Neural progenitor cell (in vitro differentiated cells): ENCODE measurements around the gene TC2N. TPM values are rescaled to one million over a fixed set of nuclear protein-coding genes. Genes with fewer than 3 reads are reported as not detected.
"Not testable (repeated sequence)": the region's sequence is repeated elsewhere in the genome, so short reads cannot be mapped to it uniquely, and the experiment has no call there.

Experiments
- DNase-seq: peaks from one replicate; pipeline ENCODE4 v3.0.0-alpha.2; 2016; ENCODE audit warnings: low spot score
- H2AFZ ChIP-seq: fragments of 200-600 bp; sonication (generic); replicated peaks from 2 replicates; pipeline ENCODE4 v1.6.1; 2016; ENCODE audit warnings: antibody characterized with exemption
- H3F3A ChIP-seq: fragments of 200-600 bp; sonication (generic); 2 replicates; pipeline ENCODE4 v1.6.1; 2016; ENCODE audit warnings: antibody characterized with exemption, low read depth
- H3K27ac ChIP-seq: fragments of 200-600 bp; sonication (generic); 2 replicates; pipeline ENCODE4 v1.5.1; 2016; ENCODE audit warnings: mild to moderate bottlenecking
- H3K27me3 ChIP-seq: fragments of 200-600 bp; sonication (generic); 2 replicates; pipeline ENCODE4 v1.6.1; 2016; ENCODE audit warnings: mild to moderate bottlenecking, moderate library complexity
- H3K36me3 ChIP-seq: fragments of 200-600 bp; sonication (generic); 2 replicates; pipeline ENCODE4 v1.5.1; 2016
- H3K4me1 ChIP-seq: fragments of 200-600 bp; sonication (generic); 2 replicates; pipeline ENCODE4 v1.6.1; 2016; ENCODE audit warnings: mixed run types
- H3K4me2 ChIP-seq: fragments of 200-600 bp; sonication (generic); 2 replicates; pipeline ENCODE4 v1.6.1; 2016
- H3K4me3 ChIP-seq: fragments of 200-600 bp; sonication (generic); 2 replicates; pipeline ENCODE4 v1.5.1; 2016
- H3K79me2 ChIP-seq: fragments of 200-600 bp; sonication (generic); 2 replicates; pipeline ENCODE4 v1.6.1; 2016; ENCODE audit warnings: low read depth
- H3K9ac ChIP-seq: fragments of 200-600 bp; sonication (generic); 2 replicates; pipeline ENCODE4 v1.6.1; 2016
- H3K9me3 ChIP-seq: fragments of 200-600 bp; sonication (generic); 2 replicates; pipeline ENCODE4 v1.5.1; 2016; ENCODE audit warnings: low read depth
- H4K20me1 ChIP-seq: fragments of 200-600 bp; sonication (generic); 2 replicates; pipeline ENCODE4 v1.6.1; 2016; ENCODE audit warnings: low read depth
- H3K27ac Mint-ChIP-seq: 3 replicates; pipeline ENCODE4 v1.8.0; 2021; ENCODE audit warnings: mixed read lengths
- H3K27me3 Mint-ChIP-seq: 2 replicates; pipeline ENCODE4 v1.8.0; 2022; ENCODE audit warnings: low read depth, mild to moderate bottlenecking, inconsistent platforms, moderate library complexity, mixed read lengths; ENCODE audit not compliant: insufficient read depth
- H3K36me3 Mint-ChIP-seq: 3 replicates; pipeline ENCODE4 v1.8.0; 2021; ENCODE audit warnings: mixed read lengths
- H3K4me1 Mint-ChIP-seq: 3 replicates; pipeline ENCODE4 v1.8.0; 2021; ENCODE audit warnings: mixed read lengths
- H3K4me3 Mint-ChIP-seq: 3 replicates; pipeline ENCODE4 v1.8.0; 2021; ENCODE audit warnings: mild to moderate bottlenecking, moderate library complexity, mixed read lengths
- H3K9me3 Mint-ChIP-seq: 3 replicates; pipeline ENCODE4 v1.8.0; 2020; ENCODE audit warnings: mixed read lengths
- EZH2 ChIP-seq: fragments of 200-600 bp; sonication (generic); IDR thresholded peaks from 2 replicates; pipeline ENCODE4 v1.6.1; 2017; ENCODE audit warnings: antibody characterized with exemption, mild to moderate bottlenecking, moderate library complexity
- EZH2phosphoT487 ChIP-seq: fragments of 200-600 bp; sonication (generic); IDR thresholded peaks from 2 replicates; pipeline ENCODE4 v1.6.1; 2017; ENCODE audit warnings: antibody characterized with exemption
- total RNA-seq: library from RNA; depleted of rRNA; stranded (reverse); fragments of >200 nt; gene quantifications from 2 replicates; pipeline ENCODE4 v1.2.3, GENCODE V29; 2015; ENCODE audit warnings: low replicate concordance
- TF ChIP-seq, protein P1 (sequence below): fragments of 200-600 bp; sonication (generic); IDR thresholded peaks from 2 replicates; pipeline ENCODE4 v1.5.1; 2017; ENCODE audit warnings: antibody characterized with exemption, mild to moderate bottlenecking

Gene TC2N
- total RNA-seq, 1 donor from 2014 or later: 5.8 TPM

DNA sequence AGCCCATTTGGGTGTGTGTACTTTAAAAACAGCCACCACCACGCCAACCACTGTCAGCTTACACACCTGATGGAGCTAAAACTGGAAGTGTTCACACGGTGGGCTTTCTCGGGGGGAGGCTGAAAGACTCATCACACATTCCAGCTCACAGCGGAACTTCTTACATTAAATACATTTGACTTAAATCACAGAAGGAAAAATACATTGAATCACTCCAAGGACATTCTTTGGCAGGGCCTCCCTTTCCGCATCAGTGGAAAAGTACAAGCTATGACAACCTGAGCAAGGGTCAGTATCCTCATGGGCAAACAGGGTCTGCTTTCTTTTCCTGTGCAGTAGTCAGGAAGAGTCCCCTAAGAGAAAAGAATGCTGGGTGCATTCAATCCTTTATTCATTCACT lies 31.0 kb upstream of the TC2N start:
- Histone ChIP-seq H3K36me3 (no peaks in the 10 kb centered on the region), H3K9ac (no peak overlapping the region), H2AFZ (no peak overlapping the region), H3K27ac (no peak overlapping the region), H3K79me2 (no peaks in the 10 kb centered on the region), H3F3A (no peaks in the 10 kb centered on the region), H3K4me3 (no peak overlapping the region), H3K27me3 (peaks cover under 1% of the 10 kb centered on the region), H3K4me1 (no peaks in the 10 kb centered on the region), H3K4me2 (no peak overlapping the region), H3K9me3 (no peaks in the 10 kb centered on the region), H4K20me1 (no peaks in the 10 kb centered on the region)
- Mint-ChIP-seq H3K9me3 (no peaks in the 10 kb centered on the region), H3K4me1 (peaks cover 12% of the 10 kb centered on the region), H3K27me3 (peaks cover 11% of the 10 kb centered on the region), H3K4me3 (no peak overlapping the region), H3K27ac (no peak overlapping the region), H3K36me3 (no peaks in the 10 kb centered on the region)
- TF ChIP-seq EZH2 (no peak), EZH2phosphoT487 (no peak)
- TF ChIP-seq, protein P1, sequence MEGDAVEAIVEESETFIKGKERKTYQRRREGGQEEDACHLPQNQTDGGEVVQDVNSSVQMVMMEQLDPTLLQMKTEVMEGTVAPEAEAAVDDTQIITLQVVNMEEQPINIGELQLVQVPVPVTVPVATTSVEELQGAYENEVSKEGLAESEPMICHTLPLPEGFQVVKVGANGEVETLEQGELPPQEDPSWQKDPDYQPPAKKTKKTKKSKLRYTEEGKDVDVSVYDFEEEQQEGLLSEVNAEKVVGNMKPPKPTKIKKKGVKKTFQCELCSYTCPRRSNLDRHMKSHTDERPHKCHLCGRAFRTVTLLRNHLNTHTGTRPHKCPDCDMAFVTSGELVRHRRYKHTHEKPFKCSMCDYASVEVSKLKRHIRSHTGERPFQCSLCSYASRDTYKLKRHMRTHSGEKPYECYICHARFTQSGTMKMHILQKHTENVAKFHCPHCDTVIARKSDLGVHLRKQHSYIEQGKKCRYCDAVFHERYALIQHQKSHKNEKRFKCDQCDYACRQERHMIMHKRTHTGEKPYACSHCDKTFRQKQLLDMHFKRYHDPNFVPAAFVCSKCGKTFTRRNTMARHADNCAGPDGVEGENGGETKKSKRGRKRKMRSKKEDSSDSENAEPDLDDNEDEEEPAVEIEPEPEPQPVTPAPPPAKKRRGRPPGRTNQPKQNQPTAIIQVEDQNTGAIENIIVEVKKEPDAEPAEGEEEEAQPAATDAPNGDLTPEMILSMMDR: no peak
- DNase-seq: no peak

- not testable (repeated sequence) for H2AFZ ChIP-seq, H3K4me3 Mint-ChIP-seq, H3K27ac ChIP-seq
Measured at GRCh38 chr14:91897716-91898115, 30.4 kb upstream of the TC2N start.

DNA sequence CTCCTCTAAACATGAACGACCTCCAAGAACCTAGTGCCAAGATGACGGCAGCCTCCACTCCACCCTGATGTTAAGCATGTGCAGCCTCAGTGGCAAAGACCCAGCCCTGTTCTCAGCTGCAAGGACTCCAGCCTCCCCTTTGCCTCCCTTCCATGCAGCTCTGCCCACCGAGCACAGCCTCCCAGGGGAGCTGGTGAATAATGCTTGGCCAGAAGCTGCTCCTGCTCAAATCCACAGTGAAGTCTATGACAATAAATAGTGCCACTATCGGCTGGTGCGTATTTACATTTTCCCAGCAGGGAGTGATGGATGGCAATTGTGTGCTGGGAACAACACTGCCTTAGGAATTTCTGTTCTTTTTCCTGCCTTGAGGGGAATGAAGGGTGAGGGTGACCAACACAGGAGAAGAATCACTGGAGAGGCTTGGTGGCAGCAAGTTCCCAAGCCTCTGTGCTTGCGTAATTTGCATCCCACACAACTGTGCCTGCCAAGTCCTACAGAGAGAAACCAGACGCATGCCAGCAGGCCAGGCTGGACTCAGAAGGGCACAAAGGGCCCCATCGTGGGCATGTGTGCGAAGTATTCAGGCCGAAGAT lies 29.9 kb upstream of the TC2N start:
- DNase-seq: no peak
- Mint-ChIP-seq H3K4me1 (peaks cover 12% of the 10 kb centered on the region), H3K27me3 (peaks cover 10% of the 10 kb centered on the region), H3K9me3 (no peaks in the 10 kb centered on the region), H3K27ac (peak overlapping the region; percentile 78), H3K4me3 (no peak overlapping the region), H3K36me3 (no peaks in the 10 kb centered on the region)
- Histone ChIP-seq H3K27me3 (peaks cover 4% of the 10 kb centered on the region), H3K4me1 (no peaks in the 10 kb centered on the region), H3K4me2 (no peak overlapping the region), H3K79me2 (no peaks in the 10 kb centered on the region), H4K20me1 (no peaks in the 10 kb centered on the region), H3K9ac (no peak overlapping the region), H3K27ac (no peak overlapping the region), H2AFZ (no peak overlapping the region), H3F3A (no peaks in the 10 kb centered on the region), H3K9me3 (no peaks in the 10 kb centered on the region), H3K4me3 (no peak overlapping the region), H3K36me3 (no peaks in the 10 kb centered on the region)
- TF ChIP-seq EZH2 (no peak), EZH2phosphoT487 (no peak)
- TF ChIP-seq, protein P1: no peak

More at GRCh38 chr14:91897716-91898115, 30.4 kb upstream of the TC2N start:
- H3K27me3 ChIP-seq, H3K9ac ChIP-seq, H3K4me1 ChIP-seq, H4K20me1 ChIP-seq, H3K79me2 ChIP-seq, H3K27me3 Mint-ChIP-seq, H3K36me3 Mint-ChIP-seq, H3K9me3 Mint-ChIP-seq, H3F3A ChIP-seq, H3K4me3 ChIP-seq, H3K9me3 ChIP-seq, H3K36me3 ChIP-seq, H3K4me2 ChIP-seq, DNase-seq: not testable (repeated sequence)
- H3K27ac Mint-ChIP-seq: peak overlapping the region; percentile 78
- H3K4me1 Mint-ChIP-seq: peaks cover 12% of the 10 kb centered on the region

- Mint-ChIP-seq H3K36me3 (no peaks in the 10 kb centered on the region), H3K27ac (no peak overlapping the region)
Measured at GRCh38 chr14:91896419-91896818, 29.1 kb upstream of the TC2N start.

More at GRCh38 chr14:91896419-91896818, 29.1 kb upstream of the TC2N start:
- no peaks in the 10 kb centered on the region for H3K9me3 ChIP-seq
- DNase-seq: no peak
- H3K36me3 ChIP-seq: no peaks in the 10 kb centered on the region
- H3F3A ChIP-seq: no peaks in the 10 kb centered on the region
- no peak overlapping the region for H3K4me3 ChIP-seq
- TF ChIP-seq EZH2 (no peak), EZH2phosphoT487 (no peak)
- TF ChIP-seq, protein P1: no peak
- Mint-ChIP-seq H3K4me3 (no peak overlapping the region), H3K9me3 (no peaks in the 10 kb centered on the region), H3K4me1 (peaks cover 12% of the 10 kb centered on the region), H3K27me3 (peaks cover 11% of the 10 kb centered on the region)
- peaks cover 4% of the 10 kb centered on the region for H3K27me3 ChIP-seq
- no peak overlapping the region for H3K4me2 ChIP-seq
- no peaks in the 10 kb centered on the region for H3K4me1 ChIP-seq
- H3K79me2 ChIP-seq: no peaks in the 10 kb centered on the region
- no peak overlapping the region for H3K27ac ChIP-seq
- H2AFZ ChIP-seq: no peak overlapping the region
- no peaks in the 10 kb centered on the region for H4K20me1 ChIP-seq
- no peak overlapping the region for H3K9ac ChIP-seq
